HepG2 (cell line): Measurements from ENCODE around the gene ZNF816.

Experiments
- CTCF ChIP-seq: sonication (generic); formaldehyde crosslinking; IDR thresholded peaks from 2 replicates; pipeline ENCODE4 v1.5.0; 2020; ENCODE audit warnings: mild to moderate bottlenecking, missing genetic modification reagents, moderate library complexity
- EZH2 ChIP-seq: conservative IDR thresholded peaks from 2 replicates; pipeline ENCODE4 v1.6.1; 2012; ENCODE audit warnings: mild to moderate bottlenecking, low read depth, low read length, moderate library complexity
- MXD1 ChIP-seq: sonication (generic); formaldehyde crosslinking; IDR thresholded peaks from 2 replicates; pipeline ENCODE4 v1.4.0; 2020; ENCODE audit warnings: mild to moderate bottlenecking, missing genetic modification reagents
- MXI1 ChIP-seq: IDR thresholded peaks from 3 replicates; pipeline ENCODE4 v1.6.1; 2012; ENCODE audit warnings: low read depth, low read length, inconsistent platforms, borderline replicate concordance
- REPIN1 ChIP-seq: sonication (generic); formaldehyde crosslinking; IDR thresholded peaks from 2 replicates; pipeline ENCODE4 v1.8.0; 2022; ENCODE audit warnings: missing genetic modification reagents, low read depth, mild to moderate bottlenecking, borderline replicate concordance
- YY1 ChIP-seq: IDR thresholded peaks from 2 replicates; pipeline ENCODE4 v1.6.1; 2011; ENCODE audit warnings: low read length, low read depth, moderate library complexity, mild to moderate bottlenecking; ENCODE audit not compliant: insufficient read depth, insufficient replicate concordance
- ZNF18 ChIP-seq: sonication (generic); formaldehyde crosslinking; IDR thresholded peaks from 2 replicates; pipeline ENCODE4 v1.8.0; 2022; ENCODE audit warnings: mild to moderate bottlenecking, missing genetic modification reagents; ENCODE audit not compliant: insufficient replicate concordance

GRCh38 chr19:52922841-52923777 lies 39.6 kb downstream of the ZNF816 start, which contains the start of gene ZNF888:
- TF ChIP-seq EZH2 (no peak), ZNF18 (CRISPR knock-in tag) (no peak), YY1 (no peak), CTCF (CRISPR knock-in tag) (no peak), MXI1 (peak; percentile 66; the same call in 2 of the 3 replicates), MXD1 (no peak), REPIN1 (no peak)
